Right forelimb (tissue), 1 donor: ENCODE results near the gene EWSR1.

Experiments
- DNase-seq: peaks from one replicate; pipeline ENCODE4 v3.0.0-alpha.2; 2018

Gene EWSR1

GRCh38 chr22:29251981-29252911 lies 15.8 kb upstream of the EWSR1 start:
- DNase-seq, result no peak

GRCh38 chr22:29253561-29254285 lies 14.3 kb upstream of the EWSR1 start:
- no peak for DNase-seq

GRCh38 chr22:29254286-29254660 lies 13.8 kb upstream of the EWSR1 start:
- DNase-seq, result no peak

- no peak for DNase-seq
These were observed 12.9 kb upstream of the EWSR1 start for GRCh38 chr22:29255064-29255621.

GRCh38 chr22:29256606-29257325 lies 11.3 kb upstream of the EWSR1 start:
- no peak for DNase-seq

- DNase-seq, result no peak
These were observed 10.3 kb upstream of the EWSR1 start for GRCh38 chr22:29257751-29258181.

GRCh38 chr22:29258407-29259252 lies 9.4 kb upstream of the EWSR1 start:
- no peak for DNase-seq

- DNase-seq, result no peak
These were observed 8.7 kb upstream of the EWSR1 start for GRCh38 chr22:29259253-29259899.

GRCh38 chr22:29260031-29260560 lies 8.0 kb upstream of the EWSR1 start:
- no peak for DNase-seq

- no peak for DNase-seq
These were observed 7.3 kb upstream of the EWSR1 start for GRCh38 chr22:29260601-29261315.

- DNase-seq, result no peak
These were observed 4.2 kb upstream of the EWSR1 start for GRCh38 chr22:29263791-29264276.

GRCh38 chr22:29265305-29265704 lies 2.8 kb upstream of the EWSR1 start:
- no peak for DNase-seq

- no peak for DNase-seq
These were observed 2.1 kb upstream of the EWSR1 start for GRCh38 chr22:29265929-29266328.

GRCh38 chr22:29266564-29267461 lies 1.3 kb upstream of the EWSR1 start:
- no peak for DNase-seq

GRCh38 chr22:29267462-29267857 lies 608 bp upstream of the EWSR1 start:
- DNase-seq, result no peak

GRCh38 chr22:29268511-29269229 lies 602 bp downstream of the EWSR1 start:
- peak; percentile 86 for DNase-seq

GRCh38 chr22:29269230-29269604 lies 1.1 kb downstream of the EWSR1 start:
- no peak for DNase-seq

GRCh38 chr22:29269731-29270474 lies 1.8 kb downstream of the EWSR1 start:
- DNase-seq, result no peak
